Lung (tissue), 12 donors: ENCODE results near the gene TEDC1. TPM values are rescaled to one million over a fixed set of nuclear protein-coding genes. Genes with fewer than 3 reads are reported as not detected.

Experiments
- ATAC-seq: fragments of 200-7000 bp; cut with Tn5 transposase; one replicate; pipeline ENCODE4 v1.9.1; 2020; ENCODE audit warnings: moderate number of reproducible peaks; ENCODE audit not compliant: insufficient read depth, low FRiP score
- DNase-seq, 3 donors: peaks; one replicate each; pipeline ENCODE4 v3.0.0-alpha.2; 2013 to 2017
- H3K27ac ChIP-seq, 2 donors: one replicate each; pipeline ENCODE4 v1.5.1; 2013; ENCODE audit warnings: mild to moderate bottlenecking in 2 of 2, moderate library complexity in 2 of 2, control low read depth in 1 of 2, inconsistent platforms in 1 of 2, low read depth in 1 of 2, low read length in 1 of 2
- H3K27me3 ChIP-seq, 3 donors: one replicate each; pipeline ENCODE4 v1.5.1; 2013; ENCODE audit warnings: low read length in 2 of 3; ENCODE audit not compliant: control insufficient read depth in 3 of 3, insufficient read depth in 3 of 3
- H3K36me3 ChIP-seq, 4 donors: one replicate each; pipeline ENCODE4 v1.5.1; 2013; ENCODE audit warnings: low read length in 4 of 4, mild to moderate bottlenecking in 1 of 4, moderate library complexity in 1 of 4; ENCODE audit not compliant: control insufficient read depth in 4 of 4, insufficient read depth in 4 of 4
- H3K4me1 ChIP-seq, 5 donors: one replicate each; pipeline ENCODE4 v1.5.1; 2013; ENCODE audit warnings: low read length in 5 of 5, mild to moderate bottlenecking in 2 of 5, moderate library complexity in 1 of 5; ENCODE audit not compliant: control insufficient read depth in 5 of 5, insufficient read depth in 5 of 5
- H3K4me3 ChIP-seq: one replicate; pipeline ENCODE4 v1.5.1; 2013; ENCODE audit warnings: mild to moderate bottlenecking, control low read depth, moderate library complexity
- H3K9ac ChIP-seq, 2 donors: one replicate each; pipeline ENCODE4 v1.5.1; 2013; ENCODE audit warnings: low read length in 2 of 2, control low read depth in 1 of 2; ENCODE audit not compliant: insufficient read depth in 1 of 2
- H3K9me3 ChIP-seq, 4 donors: one replicate each; pipeline ENCODE4 v1.5.1; 2013; ENCODE audit warnings: low read length in 3 of 4, mild to moderate bottlenecking in 1 of 4, moderate library complexity in 1 of 4; ENCODE audit not compliant: control insufficient read depth in 4 of 4, insufficient read depth in 3 of 4
- WGBS, 2 donors: extraction: QIAGEN DNeasy Blood & Tissue Kit; methylation state at CpG; one replicate each; pipeline ENCODE4 v1.1.7; 2013; 5-methylcytosine and 5-hydroxymethylcytosine counted together
- polyA plus RNA-seq, 2 donors: library from polyadenylated mRNA; stranded (reverse); fragments of 200-250 nt; gene quantifications; one replicate each; pipeline ENCODE4 v1.2.1, GENCODE V29; 2013
- total RNA-seq, 2 donors: library from RNA; depleted of rRNA in 1 of 2; stranded (reverse); fragments of >200 nt in 1 of 2; gene quantifications; one replicate each; pipeline ENCODE4 v1.2.1, GENCODE V29; 2014 to 2021
- TF ChIP-seq, protein P1 (sequence below): IDR thresholded peaks from 2 replicates; pipeline ENCODE4 v1.5.1; 2012; ENCODE audit warnings: mild to moderate bottlenecking; ENCODE audit errors: control extremely low read depth, extremely low read depth
- donor health status: control.
- donor health status: control.
- donor health status: Bipolar disorder and iron deficiency.
- donor health status: healthy.
- donor health status: DM: yes; HTN: yes; CAD: no.

The TEDC1 gene
- total and polyA plus RNA-seq, 4 donors: 5.8 to 20.8 (median 14.4) TPM

DNA sequence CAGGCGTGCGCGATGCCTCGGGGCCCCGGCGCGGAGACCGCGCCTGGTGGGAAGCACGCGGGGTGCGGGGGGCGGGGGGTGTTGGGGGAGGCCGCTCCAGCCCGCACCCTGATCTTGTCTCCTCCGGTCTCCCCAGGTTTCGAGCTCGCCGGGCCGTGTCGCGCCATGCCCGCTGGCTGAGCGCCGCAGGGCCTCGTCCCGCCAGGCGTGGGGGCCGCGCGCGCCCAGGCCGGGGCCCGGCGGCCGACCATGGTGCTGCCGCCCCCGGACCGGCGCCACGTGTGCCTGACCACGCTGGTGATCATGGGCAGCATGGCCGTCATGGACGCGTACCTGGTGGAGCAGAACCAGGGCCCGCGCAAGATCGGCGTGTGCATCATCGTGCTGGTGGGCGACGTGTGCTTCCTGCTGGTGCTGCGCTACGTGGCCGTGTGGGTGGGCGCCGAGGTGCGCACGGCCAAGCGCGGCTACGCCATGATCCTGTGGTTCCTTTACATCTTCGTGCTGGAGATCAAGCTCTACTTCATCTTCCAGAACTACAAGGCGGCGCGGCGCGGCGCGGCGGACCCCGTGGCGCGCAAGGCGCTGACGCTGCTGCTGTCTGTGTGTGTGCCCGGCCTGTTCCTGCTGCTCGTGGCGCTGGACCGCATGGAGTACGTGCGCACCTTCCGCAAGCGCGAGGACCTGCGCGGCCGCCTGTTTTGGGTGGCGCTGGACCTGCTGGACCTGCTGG lies 37.7 kb downstream of the TEDC1 start:
- ATAC-seq: no peak
- Histone ChIP-seq H3K4me1 (peaks cover 0 to 24% (median 6%) of the 10 kb centered on the region in 5 donors), H3K9ac (no peak overlapping the region), H3K27me3 (peaks cover 0 to 3% (median 0%) of the 10 kb centered on the region in 3 donors), H3K9me3 (peaks cover 0 to 3% (median 0%) of the 10 kb centered on the region in 4 donors), H3K27ac (no peak overlapping the region), H3K36me3 (no peaks in the 10 kb centered on the region), H3K4me3 (no peak overlapping the region)
- DNase-seq: peak; percentile 29 to 39 (median 33)
- WGBS, 2 donors: 12 to 14% methylated on average over 74 to 88 of the region's 89 CpGs
- TF ChIP-seq, protein P1, sequence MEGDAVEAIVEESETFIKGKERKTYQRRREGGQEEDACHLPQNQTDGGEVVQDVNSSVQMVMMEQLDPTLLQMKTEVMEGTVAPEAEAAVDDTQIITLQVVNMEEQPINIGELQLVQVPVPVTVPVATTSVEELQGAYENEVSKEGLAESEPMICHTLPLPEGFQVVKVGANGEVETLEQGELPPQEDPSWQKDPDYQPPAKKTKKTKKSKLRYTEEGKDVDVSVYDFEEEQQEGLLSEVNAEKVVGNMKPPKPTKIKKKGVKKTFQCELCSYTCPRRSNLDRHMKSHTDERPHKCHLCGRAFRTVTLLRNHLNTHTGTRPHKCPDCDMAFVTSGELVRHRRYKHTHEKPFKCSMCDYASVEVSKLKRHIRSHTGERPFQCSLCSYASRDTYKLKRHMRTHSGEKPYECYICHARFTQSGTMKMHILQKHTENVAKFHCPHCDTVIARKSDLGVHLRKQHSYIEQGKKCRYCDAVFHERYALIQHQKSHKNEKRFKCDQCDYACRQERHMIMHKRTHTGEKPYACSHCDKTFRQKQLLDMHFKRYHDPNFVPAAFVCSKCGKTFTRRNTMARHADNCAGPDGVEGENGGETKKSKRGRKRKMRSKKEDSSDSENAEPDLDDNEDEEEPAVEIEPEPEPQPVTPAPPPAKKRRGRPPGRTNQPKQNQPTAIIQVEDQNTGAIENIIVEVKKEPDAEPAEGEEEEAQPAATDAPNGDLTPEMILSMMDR: no peak

GRCh38 chr14:105529319-105529568 lies 38.2 kb downstream of the TEDC1 start:
- TF ChIP-seq, protein P1: no peak
- ATAC-seq (no peak), DNase-seq (no peak)
- peaks cover 0 to 3% (median 0%) of the 10 kb centered on the region in 4 donors for H3K9me3 ChIP-seq
- peak overlapping the region; percentile 10 for H3K4me3 ChIP-seq
- H3K27me3 ChIP-seq: peaks cover 0 to 3% (median 0%) of the 10 kb centered on the region in 3 donors
- H3K4me1 ChIP-seq: peaks cover 0 to 26% (median 6%) of the 10 kb centered on the region in 5 donors
- H3K27ac ChIP-seq: no peak overlapping the region
- no peak overlapping the region for H3K9ac ChIP-seq
- H3K36me3 ChIP-seq: no peaks in the 10 kb centered on the region
- WGBS, 2 donors: 15 to 21% methylated on average over 20 to 24 of the region's 24 CpGs

GRCh38 chr14:105529569-105530284 lies 38.7 kb downstream of the TEDC1 start:
- 29 to 34% methylated on average over 55 to 63 of the region's 63 CpGs for WGBS, 2 donors
- peak; percentile 83 to 88 (median 87) for DNase-seq
- Histone ChIP-seq H3K4me1 (peaks cover 0 to 26% (median 6%) of the 10 kb centered on the region in 5 donors), H3K9ac (no peak overlapping the region), H3K4me3 (no peak overlapping the region), H3K27ac (no peak overlapping the region), H3K9me3 (peaks cover 0 to 3% (median 0%) of the 10 kb centered on the region in 4 donors), H3K27me3 (peaks cover 0 to 3% (median 0%) of the 10 kb centered on the region in 3 donors), H3K36me3 (no peaks in the 10 kb centered on the region)
- no peak for ATAC-seq
- TF ChIP-seq, protein P1: no peak
